ENCODE results near the gene ENTHD1.
"Not testable (repeated sequence)": the region's sequence is repeated elsewhere in the genome, so short reads cannot be mapped to it uniquely, and the experiment has no call there.

The ENTHD1 gene

DNA sequence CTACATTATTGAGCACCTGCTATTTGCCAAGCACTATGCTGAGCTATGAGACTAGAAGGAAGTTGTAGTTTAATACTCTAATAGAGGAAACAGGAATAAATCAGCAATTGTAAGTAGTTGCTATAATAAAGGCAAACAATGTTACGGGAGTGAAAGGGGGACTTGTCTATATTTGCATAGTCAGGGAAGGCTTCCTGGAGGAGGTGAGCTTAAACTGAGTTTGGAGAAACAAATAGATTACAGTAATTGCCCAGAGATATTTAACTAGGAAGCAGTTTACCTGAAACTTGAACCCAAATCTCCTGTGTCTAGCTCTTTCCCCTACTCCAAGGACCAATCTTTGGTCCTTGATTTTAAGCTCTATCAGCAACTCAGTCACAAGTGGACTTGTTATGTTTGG is 2.1 kb upstream of the ENTHD1 start:
- Histone ChIP-seq H3K36me3 (ENCODE audit: control insufficient read depth, low read depth, low read length) (no peaks in the 10 kb centered on the region), H3K9me3 (ENCODE audit: control insufficient read depth, low read depth, low read length) (no peaks in the 10 kb centered on the region), H3K4me3 (ENCODE audit: low read length) (no peak overlapping the region), H3K4me1 (ENCODE audit: control insufficient read depth, low read depth, low read length) (no peaks in the 10 kb centered on the region), H3K9ac (ENCODE audit: low read length) (no peak overlapping the region), H3K27me3 (ENCODE audit: control insufficient read depth, insufficient read depth, low read length) (no peaks in the 10 kb centered on the region), H3K27ac (ENCODE audit: low read length) (no peak overlapping the region)

DNA sequence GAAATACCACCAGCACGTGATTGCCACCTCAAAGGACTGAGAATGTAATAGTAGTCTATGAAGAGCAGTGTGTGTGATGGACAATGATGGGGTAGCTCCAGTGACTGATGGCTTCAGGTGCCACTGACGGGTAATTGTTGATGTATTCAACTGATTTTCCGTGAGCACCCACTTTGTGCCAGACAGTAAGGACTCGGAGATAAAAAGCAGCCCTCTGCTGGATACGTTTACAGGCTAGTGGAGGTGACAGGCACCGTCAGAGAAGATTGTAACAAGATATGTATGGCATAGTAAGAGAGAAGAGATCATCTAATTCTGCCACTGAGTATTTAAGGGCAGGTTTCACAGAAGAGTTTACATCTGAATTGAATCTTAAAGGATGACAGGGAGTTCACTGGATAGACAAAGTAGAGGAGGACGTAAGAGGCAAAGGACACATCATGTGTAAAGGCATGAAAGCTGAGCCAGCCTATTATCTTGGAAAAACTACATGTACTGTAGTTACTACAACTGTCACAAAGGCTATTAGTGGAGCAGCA is 1.1 kb upstream of the ENTHD1 start:
- no peaks in the 10 kb centered on the region for H3K27me3 ChIP-seq (ENCODE audit: control insufficient read depth, insufficient read depth, low read length)
- H3K9ac ChIP-seq (ENCODE audit: low read length), result no peak overlapping the region
- H3K4me3 ChIP-seq (ENCODE audit: low read length), result no peak overlapping the region
- no peaks in the 10 kb centered on the region for H3K9me3 ChIP-seq (ENCODE audit: control insufficient read depth, low read depth, low read length)
- no peak overlapping the region for H3K27ac ChIP-seq (ENCODE audit: low read length)
- H3K4me1 ChIP-seq (ENCODE audit: control insufficient read depth, low read depth, low read length), result no peaks in the 10 kb centered on the region
- H3K36me3 ChIP-seq (ENCODE audit: control insufficient read depth, low read depth, low read length), result no peaks in the 10 kb centered on the region

DNA sequence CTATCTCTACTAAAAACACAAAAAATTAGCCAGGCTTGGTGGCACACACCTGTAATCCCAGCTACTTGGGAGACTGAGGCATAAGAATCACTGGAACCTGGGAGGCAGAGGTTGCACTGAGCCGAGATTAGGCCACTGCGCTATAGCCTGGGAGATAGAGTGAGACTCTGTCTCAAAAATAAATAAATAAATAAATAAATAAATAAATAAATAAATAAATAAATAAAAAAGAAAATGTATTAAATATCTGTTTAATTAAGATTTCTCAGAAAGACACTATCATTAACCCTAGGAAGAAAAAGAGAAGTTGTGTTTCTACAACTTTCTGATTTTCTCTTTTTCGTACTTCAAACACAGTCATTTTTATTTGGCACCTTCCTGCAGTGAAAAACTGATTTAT is 3.6 kb downstream of the ENTHD1 start:
- not testable (repeated sequence) for H3K36me3 ChIP-seq (ENCODE audit: control insufficient read depth, low read depth, low read length); H3K4me1 ChIP-seq (ENCODE audit: control insufficient read depth, low read depth, low read length); H3K27me3 ChIP-seq (ENCODE audit: control insufficient read depth, insufficient read depth, low read length); H3K9me3 ChIP-seq (ENCODE audit: control insufficient read depth, low read depth, low read length); H3K9ac ChIP-seq (ENCODE audit: low read length); H3K4me3 ChIP-seq (ENCODE audit: low read length); H3K27ac ChIP-seq (ENCODE audit: low read length)

DNA sequence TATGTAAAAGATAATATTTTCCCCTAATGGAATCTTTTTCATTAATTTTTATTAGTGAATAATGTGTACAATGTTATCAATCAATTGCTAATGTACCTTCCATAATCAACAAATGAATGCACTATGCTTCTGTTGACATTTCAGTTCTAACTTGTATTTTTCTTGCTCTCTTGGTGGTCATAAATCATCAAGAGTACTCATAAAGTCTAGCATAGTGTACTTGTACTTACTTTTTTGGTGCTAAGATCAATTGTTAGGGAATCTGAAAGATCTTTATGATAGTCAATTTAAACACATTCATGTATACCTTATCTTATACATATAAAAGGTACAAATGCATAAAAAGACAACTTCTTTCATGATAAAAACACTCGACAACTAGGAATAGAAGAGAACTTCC is 10.5 kb downstream of the ENTHD1 start:
- no peak overlapping the region for H3K9ac ChIP-seq (ENCODE audit: low read length)
- no peaks in the 10 kb centered on the region for H3K36me3 ChIP-seq (ENCODE audit: control insufficient read depth, low read depth, low read length)
- H3K27ac ChIP-seq (ENCODE audit: low read length), result no peak overlapping the region
- no peaks in the 10 kb centered on the region for H3K4me1 ChIP-seq (ENCODE audit: control insufficient read depth, low read depth, low read length)
- no peak overlapping the region for H3K4me3 ChIP-seq (ENCODE audit: low read length)
- no peaks in the 10 kb centered on the region for H3K27me3 ChIP-seq (ENCODE audit: control insufficient read depth, insufficient read depth, low read length)
- no peaks in the 10 kb centered on the region for H3K9me3 ChIP-seq (ENCODE audit: control insufficient read depth, low read depth, low read length)

DNA sequence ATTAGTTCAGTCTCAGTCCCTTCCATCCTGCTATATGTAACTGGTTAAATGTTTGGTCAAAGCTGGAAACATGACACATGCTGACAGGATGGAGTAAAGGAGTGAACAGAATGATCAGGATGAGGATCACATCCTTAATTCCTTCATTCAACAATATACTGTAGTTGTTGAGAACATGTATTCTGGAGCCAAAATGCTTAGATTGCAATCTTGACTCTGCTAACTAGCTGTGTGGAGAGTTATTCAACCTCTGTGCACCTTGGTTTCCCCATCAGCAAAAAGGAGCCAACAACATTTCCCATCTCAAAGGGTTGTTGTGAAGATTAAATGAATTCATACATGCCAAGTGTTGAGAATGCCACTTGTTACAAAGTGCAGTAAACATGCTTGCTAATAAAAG is 12.8 kb downstream of the ENTHD1 start:
- Histone ChIP-seq H3K27ac (ENCODE audit: low read length) (no peak overlapping the region), H3K9me3 (ENCODE audit: control insufficient read depth, low read depth, low read length) (no peaks in the 10 kb centered on the region), H3K36me3 (ENCODE audit: control insufficient read depth, low read depth, low read length) (no peaks in the 10 kb centered on the region), H3K9ac (ENCODE audit: low read length) (no peak overlapping the region), H3K4me3 (ENCODE audit: low read length) (no peak overlapping the region), H3K4me1 (ENCODE audit: control insufficient read depth, low read depth, low read length) (no peaks in the 10 kb centered on the region), H3K27me3 (ENCODE audit: control insufficient read depth, insufficient read depth, low read length) (no peaks in the 10 kb centered on the region)

DNA sequence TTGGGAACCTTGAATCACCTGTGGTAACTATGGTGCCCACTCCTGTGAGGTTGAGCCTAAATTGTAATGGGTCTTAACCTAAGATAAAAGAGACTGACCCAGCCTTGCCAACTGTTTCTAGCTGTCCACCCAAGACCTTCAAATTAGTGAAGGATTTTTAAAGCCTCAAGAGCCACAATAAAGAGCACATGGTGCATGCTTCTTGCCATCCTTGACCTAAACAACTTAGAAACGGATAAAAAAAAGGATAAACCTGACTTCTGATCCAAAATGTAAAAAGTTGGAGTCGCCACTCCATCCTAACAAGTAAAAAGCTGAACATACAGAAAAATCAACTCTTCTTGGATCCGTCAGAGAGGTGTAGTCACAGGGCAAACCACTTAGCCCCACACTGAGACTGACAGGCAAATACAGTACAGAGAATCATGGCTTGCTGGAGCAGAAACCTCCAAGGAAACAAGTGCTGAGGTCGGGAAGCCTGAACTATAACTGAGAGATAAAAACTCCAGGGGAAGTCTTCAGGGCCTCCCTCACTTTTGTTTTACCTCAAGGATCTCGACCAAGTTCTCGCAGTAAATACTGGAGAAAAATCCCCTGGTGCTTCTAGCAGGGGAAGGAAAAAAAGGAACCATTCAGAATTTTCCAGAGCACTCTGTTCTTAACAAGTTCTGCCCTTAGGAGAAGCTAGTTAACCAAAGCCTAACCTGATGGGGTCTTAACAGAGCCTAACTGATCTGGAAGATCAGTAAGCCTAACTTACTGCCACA is 16.3 kb downstream of the ENTHD1 start:
- Histone ChIP-seq H3K4me1 (ENCODE audit: control insufficient read depth, low read depth, low read length) (no peaks in the 10 kb centered on the region), H3K9ac (ENCODE audit: low read length) (no peak overlapping the region), H3K4me3 (ENCODE audit: low read length) (no peak overlapping the region), H3K9me3 (ENCODE audit: control insufficient read depth, low read depth, low read length) (no peaks in the 10 kb centered on the region), H3K27ac (ENCODE audit: low read length) (no peak overlapping the region), H3K27me3 (ENCODE audit: control insufficient read depth, insufficient read depth, low read length) (no peaks in the 10 kb centered on the region), H3K36me3 (ENCODE audit: control insufficient read depth, low read depth, low read length) (no peaks in the 10 kb centered on the region)

DNA sequence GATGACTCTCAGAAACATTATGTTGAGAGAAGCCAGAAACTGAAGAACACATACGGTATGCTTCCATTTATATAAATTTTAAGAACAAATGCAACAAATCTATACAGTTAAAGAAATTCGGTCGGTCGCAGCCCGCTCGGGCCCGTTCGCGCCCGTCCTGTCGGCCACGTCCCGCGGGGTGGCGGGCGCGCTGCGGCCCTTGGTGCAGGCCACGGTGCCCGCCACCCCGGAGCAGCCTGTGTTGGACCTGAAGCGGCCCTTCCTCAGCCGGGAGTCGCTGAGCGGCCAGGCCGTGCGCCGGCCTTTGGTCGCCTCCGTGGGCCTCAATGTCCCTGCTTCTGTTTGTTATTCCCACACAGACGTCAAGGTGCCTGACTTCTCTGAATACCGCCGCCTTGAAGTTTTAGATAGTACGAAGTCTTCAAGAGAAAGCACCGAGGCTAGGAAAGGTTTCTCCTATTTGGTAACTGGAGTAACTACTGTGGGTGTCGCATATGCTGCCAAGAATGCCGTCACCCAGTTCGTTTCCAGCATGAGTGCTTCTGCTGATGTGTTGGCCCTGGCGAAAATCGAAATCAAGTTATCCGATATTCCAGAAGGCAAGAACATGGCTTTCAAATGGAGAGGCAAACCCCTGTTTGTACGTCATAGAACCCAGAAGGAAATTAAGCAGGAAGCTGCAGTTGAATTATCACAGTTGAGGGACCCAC is 18.2 kb downstream of the ENTHD1 start:
- not testable (repeated sequence) for H3K9ac ChIP-seq (ENCODE audit: low read length); H3K27ac ChIP-seq (ENCODE audit: low read length); H3K4me3 ChIP-seq (ENCODE audit: low read length); H3K27me3 ChIP-seq (ENCODE audit: control insufficient read depth, insufficient read depth, low read length); H3K9me3 ChIP-seq (ENCODE audit: control insufficient read depth, low read depth, low read length); H3K4me1 ChIP-seq (ENCODE audit: control insufficient read depth, low read depth, low read length); H3K36me3 ChIP-seq (ENCODE audit: control insufficient read depth, low read depth, low read length)

DNA sequence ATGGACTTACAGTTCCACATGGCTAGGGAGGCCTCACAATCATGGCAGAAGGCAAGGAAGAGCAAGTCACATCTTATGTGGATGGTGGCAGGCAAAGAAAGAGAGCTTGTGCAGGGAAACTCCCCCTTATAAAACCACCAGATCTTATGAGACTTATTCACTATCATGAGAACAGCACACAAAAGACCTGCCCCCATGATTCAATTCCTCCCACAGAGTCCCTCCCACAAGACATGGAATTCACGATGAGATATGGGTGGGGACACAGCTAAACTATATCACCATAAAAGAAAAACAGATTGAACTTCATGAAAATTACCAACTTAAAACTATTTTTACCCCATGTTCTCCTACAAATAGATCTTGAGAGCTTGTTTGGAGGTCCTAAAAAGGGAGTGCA is 19.6 kb downstream of the ENTHD1 start:
- Histone ChIP-seq H3K4me3 (ENCODE audit: low read length) (no peak overlapping the region), H3K27me3 (ENCODE audit: control insufficient read depth, insufficient read depth, low read length) (no peaks in the 10 kb centered on the region), H3K9me3 (ENCODE audit: control insufficient read depth, low read depth, low read length) (no peaks in the 10 kb centered on the region), H3K27ac (ENCODE audit: low read length) (no peak overlapping the region), H3K4me1 (ENCODE audit: control insufficient read depth, low read depth, low read length) (no peaks in the 10 kb centered on the region), H3K36me3 (ENCODE audit: control insufficient read depth, low read depth, low read length) (no peaks in the 10 kb centered on the region), H3K9ac (ENCODE audit: low read length) (no peak overlapping the region)

DNA sequence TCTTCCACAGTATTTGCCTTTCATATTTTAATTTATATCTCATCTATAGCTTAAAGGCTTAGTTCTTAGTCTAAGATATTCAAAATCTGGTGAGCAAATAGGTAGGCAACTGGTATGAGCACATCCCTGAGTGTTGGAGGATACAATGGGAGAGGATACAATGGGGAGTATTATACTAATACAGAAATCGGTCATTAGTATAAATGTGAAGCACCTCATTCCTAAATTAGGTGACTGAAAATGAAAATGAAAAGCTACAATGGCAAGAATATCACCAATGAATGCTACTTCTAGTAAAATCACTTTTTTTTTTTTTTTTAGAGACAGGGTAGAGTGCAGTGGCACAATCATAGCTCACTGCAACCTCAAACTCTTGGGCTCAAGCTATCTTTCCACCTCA is 21.0 kb downstream of the ENTHD1 start:
- Histone ChIP-seq H3K9me3 (ENCODE audit: control insufficient read depth, low read depth, low read length) (no peaks in the 10 kb centered on the region), H3K4me3 (ENCODE audit: low read length) (no peak overlapping the region), H3K27me3 (ENCODE audit: control insufficient read depth, insufficient read depth, low read length) (no peaks in the 10 kb centered on the region)

DNA sequence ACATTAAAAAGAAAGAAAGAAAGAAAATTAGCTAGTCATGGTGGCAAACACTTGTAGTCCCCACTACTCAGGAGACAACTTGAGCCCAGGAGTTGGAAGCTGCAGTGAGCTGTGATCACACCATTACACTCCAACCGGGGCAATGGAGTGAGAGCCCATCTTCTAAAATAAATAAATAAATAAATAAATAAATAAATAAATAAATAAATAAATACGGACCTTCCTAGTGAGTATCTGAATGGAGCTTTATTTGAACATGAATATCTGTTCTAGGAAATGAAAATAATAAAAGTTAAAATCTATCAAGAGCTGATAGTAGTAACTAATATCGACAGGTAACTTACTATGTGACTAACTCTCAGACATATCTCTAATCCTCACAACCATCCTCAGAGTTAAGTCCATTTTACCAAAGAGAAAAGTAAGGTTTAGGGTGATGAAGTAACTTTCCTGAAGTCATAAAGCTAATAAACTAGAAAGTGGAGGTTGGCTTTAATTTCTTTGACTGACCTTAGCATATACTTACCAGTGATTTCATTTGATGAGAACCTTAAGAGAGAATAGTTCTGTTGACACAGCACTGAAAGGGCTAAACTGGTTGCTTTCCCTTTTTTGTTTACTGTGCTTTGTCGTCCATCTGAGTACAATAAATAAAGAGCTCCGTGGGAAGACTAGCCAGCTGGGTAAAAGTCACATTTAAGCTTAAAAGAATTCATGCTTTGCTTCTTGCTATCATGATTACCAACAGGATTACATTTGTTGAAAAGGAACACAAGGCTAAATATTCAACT is 22.4 kb downstream of the ENTHD1 start:
- Histone ChIP-seq H3K4me1 (ENCODE audit: control insufficient read depth, low read depth, low read length) (no peaks in the 10 kb centered on the region), H3K36me3 (ENCODE audit: control insufficient read depth, low read depth, low read length) (no peaks in the 10 kb centered on the region), H3K4me3 (ENCODE audit: low read length) (no peak overlapping the region), H3K27me3 (ENCODE audit: control insufficient read depth, insufficient read depth, low read length) (no peaks in the 10 kb centered on the region), H3K9ac (ENCODE audit: low read length) (no peak overlapping the region), H3K9me3 (ENCODE audit: control insufficient read depth, low read depth, low read length) (no peaks in the 10 kb centered on the region), H3K27ac (ENCODE audit: low read length) (no peak overlapping the region)

More for the DNA sequence above, 21.0 kb downstream of the ENTHD1 start:
- Histone ChIP-seq H3K36me3 (ENCODE audit: control insufficient read depth, low read depth, low read length) (no peaks in the 10 kb centered on the region), H3K4me1 (ENCODE audit: control insufficient read depth, low read depth, low read length) (no peaks in the 10 kb centered on the region), H3K9ac (ENCODE audit: low read length) (no peak overlapping the region), H3K27ac (ENCODE audit: low read length) (no peak overlapping the region)

DNA sequence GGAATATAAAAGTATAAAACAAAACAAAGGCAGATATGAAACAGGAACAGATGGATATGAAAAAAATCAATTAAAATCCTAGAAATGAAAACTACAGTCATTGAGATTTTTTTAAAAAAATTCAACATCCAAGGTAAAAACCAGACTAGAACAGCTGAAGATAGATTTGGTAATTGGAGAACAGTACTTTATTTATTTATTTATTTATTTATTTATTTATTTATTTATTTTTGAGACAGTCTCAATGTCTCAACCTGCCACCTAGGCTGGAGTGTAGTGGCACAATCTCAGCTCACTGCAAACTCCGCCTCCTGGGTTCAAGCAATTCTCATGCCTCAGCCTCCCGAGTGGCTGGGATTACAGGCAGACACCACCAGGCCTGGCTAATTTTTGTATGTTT is 23.8 kb downstream of the ENTHD1 start:
- not testable (repeated sequence) for H3K4me3 ChIP-seq (ENCODE audit: low read length); H3K36me3 ChIP-seq (ENCODE audit: control insufficient read depth, low read depth, low read length); H3K9me3 ChIP-seq (ENCODE audit: control insufficient read depth, low read depth, low read length); H3K4me1 ChIP-seq (ENCODE audit: control insufficient read depth, low read depth, low read length); H3K27ac ChIP-seq (ENCODE audit: low read length); H3K27me3 ChIP-seq (ENCODE audit: control insufficient read depth, insufficient read depth, low read length); H3K9ac ChIP-seq (ENCODE audit: low read length)

Measured in iPS-18a (cell line).